AG09319 (cell line): Measurements from ENCODE around the gene YY1AP1.
A peak's percentile ranks its signal among the peaks of the same experiment; 100 is the strongest.
"Not testable (repeated sequence)": the region's sequence is repeated elsewhere in the genome, so short reads cannot be mapped to it uniquely, and the experiment has no call there.

Source experiments
- DNase-seq: peaks from one replicate; pipeline ENCODE4 v3.0.0-alpha.2; 2010; ENCODE audit warnings: low read depth; ENCODE audit errors: extremely low read depth
- TF ChIP-seq, protein P1 (sequence below): IDR thresholded peaks from 2 replicates; pipeline ENCODE4 v1.5.1; 2011; ENCODE audit warnings: low read depth, mild to moderate bottlenecking, inconsistent platforms, low read length, moderate library complexity

The YY1AP1 gene, protein sequence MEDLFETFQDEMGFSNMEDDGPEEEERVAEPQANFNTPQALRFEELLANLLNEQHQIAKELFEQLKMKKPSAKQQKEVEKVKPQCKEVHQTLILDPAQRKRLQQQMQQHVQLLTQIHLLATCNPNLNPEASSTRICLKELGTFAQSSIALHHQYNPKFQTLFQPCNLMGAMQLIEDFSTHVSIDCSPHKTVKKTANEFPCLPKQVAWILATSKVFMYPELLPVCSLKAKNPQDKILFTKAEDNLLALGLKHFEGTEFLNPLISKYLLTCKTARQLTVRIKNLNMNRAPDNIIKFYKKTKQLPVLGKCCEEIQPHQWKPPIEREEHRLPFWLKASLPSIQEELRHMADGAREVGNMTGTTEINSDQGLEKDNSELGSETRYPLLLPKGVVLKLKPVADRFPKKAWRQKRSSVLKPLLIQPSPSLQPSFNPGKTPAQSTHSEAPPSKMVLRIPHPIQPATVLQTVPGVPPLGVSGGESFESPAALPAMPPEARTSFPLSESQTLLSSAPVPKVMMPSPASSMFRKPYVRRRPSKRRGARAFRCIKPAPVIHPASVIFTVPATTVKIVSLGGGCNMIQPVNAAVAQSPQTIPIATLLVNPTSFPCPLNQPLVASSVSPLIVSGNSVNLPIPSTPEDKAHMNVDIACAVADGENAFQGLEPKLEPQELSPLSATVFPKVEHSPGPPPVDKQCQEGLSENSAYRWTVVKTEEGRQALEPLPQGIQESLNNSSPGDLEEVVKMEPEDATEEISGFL

DNA sequence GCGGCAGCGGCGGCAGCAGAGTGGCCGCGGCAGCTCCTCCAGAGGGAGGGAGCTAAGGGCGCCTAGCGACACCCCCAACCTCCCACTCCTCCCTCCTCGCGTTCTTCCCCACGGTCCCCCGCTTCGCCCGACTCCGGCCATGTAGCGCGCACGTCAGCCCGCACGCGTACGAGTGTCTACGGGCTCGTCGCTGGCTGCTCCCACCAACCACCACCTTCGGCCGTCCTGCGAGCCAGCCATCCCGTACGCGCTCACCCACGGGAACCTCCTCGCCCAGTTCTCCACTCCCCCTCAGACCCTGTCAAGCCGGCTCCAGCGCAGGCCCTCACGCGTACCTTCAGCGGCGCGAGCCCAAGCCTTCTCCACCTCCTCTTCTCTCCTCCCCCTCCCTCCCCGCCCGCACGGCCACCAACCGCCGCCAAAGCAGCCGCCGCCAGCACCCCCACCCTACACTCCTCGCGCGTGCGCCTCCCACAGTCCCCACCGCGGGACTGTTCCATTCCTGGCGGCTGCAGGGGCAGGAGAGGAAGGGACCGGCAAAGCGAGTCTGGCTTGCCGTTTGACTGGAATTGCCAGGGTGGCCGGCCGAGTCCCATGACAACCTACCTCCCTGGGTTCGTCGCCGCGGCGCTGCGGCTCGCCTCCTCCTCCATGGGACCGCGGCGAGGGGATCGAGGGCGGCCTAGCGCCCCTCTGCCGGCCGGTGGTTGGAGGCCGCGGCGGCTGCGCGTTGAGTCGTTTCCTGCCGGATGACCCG, at the start of gene YY1AP1:
Gene YY1AP1, minus strand, starts transcription at position 451 of the 757 bp plus-strand sequence. CDS start 8,338 bp downstream, outside the sequence.
- peak; percentile 73 for DNase-seq
- TF ChIP-seq, protein P1, sequence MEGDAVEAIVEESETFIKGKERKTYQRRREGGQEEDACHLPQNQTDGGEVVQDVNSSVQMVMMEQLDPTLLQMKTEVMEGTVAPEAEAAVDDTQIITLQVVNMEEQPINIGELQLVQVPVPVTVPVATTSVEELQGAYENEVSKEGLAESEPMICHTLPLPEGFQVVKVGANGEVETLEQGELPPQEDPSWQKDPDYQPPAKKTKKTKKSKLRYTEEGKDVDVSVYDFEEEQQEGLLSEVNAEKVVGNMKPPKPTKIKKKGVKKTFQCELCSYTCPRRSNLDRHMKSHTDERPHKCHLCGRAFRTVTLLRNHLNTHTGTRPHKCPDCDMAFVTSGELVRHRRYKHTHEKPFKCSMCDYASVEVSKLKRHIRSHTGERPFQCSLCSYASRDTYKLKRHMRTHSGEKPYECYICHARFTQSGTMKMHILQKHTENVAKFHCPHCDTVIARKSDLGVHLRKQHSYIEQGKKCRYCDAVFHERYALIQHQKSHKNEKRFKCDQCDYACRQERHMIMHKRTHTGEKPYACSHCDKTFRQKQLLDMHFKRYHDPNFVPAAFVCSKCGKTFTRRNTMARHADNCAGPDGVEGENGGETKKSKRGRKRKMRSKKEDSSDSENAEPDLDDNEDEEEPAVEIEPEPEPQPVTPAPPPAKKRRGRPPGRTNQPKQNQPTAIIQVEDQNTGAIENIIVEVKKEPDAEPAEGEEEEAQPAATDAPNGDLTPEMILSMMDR: no peak

DNA sequence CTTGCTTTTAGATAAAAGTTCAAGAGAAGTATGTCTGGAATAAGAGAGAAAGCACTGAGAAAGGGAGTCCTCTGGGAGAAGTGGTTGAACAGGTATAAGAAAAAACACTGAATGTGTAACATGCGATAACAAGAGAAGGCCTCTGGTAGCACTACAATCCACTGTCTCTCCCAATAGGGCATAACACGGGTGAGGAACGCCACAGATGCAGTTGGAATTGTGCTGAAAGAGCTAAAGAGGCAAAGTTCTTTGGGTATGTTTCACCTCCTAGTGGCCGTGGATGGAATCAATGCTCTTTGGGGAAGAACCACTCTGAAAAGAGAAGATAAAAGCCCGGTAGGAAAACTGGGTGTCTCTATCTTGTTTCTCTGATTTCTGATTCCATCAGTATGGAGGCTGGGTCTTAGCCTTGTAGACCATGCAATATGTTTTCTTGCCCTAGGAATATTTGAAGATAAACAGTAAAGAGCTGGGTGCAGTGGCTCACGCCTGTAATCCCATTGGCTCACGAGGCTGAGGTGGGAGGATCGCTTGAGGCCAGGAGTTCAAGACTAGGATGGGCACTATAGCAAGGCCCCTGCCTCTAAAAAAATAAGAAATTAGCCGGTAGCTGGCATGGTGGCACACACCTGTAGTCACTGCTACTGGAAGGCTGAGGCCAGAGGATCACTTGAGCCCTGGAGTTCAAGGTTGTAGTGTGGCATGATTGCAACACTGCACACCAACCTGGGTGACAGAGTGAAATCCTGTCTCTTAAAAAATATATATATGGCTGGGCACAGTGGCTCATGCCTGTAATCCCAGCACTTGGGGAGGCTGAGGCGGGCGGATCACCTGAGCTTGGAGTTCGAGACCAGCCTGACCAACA, 40.7 kb upstream of the YY1AP1 start:
- DNase-seq: peak; percentile 18
- TF ChIP-seq, protein P1: peak; percentile 67

DNA sequence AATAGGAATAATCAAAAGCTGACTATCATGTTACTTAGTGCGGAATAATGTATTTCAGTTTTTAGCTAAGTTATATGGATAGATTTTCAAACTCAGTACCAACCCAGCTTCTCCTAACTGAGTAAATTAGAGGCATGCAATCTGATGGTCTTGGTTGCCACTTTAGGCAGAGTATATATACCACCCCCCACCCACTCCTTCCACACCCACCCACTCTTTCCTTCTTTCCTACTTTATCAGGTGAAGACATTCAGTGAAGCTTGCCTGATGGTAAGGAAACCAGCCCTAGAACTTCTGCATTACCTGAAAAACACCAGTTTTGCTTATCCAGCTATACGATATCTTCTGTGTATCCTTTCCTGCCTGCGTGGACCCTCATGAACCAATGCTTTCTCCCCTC, 36.6 kb upstream of the YY1AP1 start:
- DNase-seq: no peak
- TF ChIP-seq, protein P1: no peak

DNA sequence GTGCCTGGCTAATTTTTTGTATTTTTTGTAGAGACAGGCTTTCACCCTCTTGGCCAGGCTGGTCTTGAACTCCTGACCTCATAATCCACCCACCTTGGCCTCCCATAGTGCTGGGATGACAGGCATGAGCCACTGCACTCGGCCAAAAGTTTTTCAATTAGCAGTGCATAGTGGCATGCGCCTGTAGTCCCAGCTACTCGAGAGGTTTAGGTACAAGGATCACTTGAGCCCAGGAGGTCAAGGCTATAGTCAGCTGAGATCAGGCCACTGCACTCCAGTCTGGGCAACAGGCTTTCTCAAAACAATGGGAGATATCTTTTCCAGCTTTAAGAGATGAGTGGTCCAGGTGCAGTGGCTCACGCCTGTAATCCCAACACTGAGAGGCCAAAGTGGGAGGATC, 31.1 kb upstream of the YY1AP1 start:
- TF ChIP-seq, protein P1: no peak
- no peak for DNase-seq

DNA sequence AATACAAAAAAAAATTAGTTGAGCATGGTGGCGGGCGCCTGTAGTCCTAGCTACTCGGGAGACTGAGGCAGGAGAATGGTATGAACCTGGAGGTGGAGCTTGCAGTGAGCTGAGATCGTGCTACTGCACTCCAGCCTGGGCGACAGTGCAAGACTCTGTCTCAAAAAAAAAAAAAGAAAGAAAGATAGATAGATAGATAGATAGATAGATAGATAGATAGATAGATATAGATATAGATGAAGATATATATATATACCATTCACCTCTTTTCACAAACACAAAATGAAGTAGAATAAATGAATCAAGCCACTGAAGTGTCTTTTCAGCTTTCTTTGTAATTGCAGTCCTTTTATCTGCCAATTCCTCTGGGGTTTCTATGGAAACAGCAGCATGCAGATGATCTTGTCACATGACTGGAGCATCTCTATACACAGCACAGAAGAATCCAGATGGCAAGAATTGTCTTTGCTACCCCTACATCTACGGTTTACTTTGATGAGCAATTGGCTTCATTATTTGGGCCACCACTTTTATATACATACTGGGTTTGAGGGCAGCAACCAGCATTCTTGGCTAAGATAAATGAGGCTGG, 30.0 kb upstream of the YY1AP1 start:
- DNase-seq: not testable (repeated sequence)

DNA sequence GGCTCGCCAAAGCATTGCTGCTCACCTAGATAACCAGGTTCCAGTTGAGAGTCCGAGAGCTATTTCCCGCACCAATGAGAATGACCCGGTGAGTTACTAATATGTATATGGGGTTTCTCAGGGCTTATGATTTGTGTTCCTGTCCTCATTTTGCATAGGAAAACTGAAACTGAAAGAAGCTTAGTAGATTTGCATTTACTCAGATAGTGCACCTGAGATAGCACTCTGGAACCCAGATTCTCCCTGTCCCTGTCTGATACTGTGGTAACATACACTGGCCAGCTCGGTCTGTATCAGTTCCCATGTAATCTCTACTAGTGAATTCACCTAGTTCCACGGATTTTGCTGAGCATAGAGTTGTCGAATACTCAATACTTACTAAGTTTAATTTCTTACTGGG, 28.5 kb upstream of the YY1AP1 start:
- DNase-seq: no peak
- TF ChIP-seq, protein P1: no peak

DNA sequence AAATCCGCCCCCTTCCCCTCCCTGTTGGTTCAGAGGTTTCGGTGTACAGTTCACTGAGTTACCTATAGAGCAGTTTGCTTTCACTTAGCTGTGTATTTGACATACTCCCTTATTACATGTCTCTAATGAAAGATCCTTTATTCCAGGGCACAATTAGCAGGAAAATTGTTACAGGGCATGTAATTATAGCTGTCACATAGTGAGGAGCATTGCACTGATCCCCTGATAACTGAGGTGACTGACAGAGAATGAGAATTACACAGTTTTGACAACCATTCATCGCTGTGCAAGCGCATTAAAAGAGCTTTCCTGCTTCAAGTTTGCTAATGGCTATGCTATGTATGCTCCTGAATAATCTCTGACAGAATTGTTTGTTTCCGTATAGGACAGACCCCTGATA, 27.2 kb upstream of the YY1AP1 start:
- no peak for DNase-seq
- TF ChIP-seq, protein P1: no peak

DNA sequence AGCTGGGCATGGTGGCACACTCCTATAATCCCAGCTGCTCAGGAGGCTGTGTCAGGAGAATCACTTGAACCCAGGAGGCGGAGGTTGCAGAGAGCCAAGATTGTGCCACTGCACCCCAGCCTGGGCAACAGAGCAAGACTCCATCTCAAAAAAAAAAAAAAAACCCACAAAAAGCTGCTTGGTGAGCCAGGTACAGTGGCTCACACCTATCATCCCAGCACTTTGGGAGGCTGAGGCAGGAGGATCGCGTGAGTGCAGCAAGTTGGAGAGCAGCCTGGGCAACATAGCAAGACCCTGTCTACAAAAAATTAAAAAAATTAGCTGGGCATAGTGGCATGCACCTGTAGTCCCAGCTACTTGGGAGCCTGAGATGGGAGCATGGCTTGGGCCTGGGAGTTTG, 26.5 kb upstream of the YY1AP1 start:
- DNase-seq: not testable (repeated sequence)
